ENCODE measurements around the gene TEC.

Gene TEC

DNA sequence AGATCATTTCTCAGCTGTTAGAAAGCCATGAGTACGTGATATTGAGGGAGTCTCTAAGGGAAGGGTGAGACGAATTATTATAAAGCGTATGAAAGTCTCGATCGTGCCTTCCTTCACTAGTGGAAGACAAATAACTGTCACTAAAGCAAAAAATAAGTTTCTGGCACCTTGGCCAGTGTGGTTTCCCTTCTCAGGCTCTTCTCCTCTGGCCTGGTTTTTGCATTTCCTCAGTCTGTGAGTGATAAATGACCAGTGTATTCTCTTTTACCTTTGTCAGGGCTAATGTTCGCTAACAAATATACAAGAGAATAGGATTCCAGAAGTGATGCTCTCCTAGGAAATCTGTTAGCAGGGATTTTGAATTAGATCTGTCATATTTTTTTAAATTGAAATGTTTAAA lies 155.2 kb downstream of the TEC start:
- DNase-seq: no peak

DNA sequence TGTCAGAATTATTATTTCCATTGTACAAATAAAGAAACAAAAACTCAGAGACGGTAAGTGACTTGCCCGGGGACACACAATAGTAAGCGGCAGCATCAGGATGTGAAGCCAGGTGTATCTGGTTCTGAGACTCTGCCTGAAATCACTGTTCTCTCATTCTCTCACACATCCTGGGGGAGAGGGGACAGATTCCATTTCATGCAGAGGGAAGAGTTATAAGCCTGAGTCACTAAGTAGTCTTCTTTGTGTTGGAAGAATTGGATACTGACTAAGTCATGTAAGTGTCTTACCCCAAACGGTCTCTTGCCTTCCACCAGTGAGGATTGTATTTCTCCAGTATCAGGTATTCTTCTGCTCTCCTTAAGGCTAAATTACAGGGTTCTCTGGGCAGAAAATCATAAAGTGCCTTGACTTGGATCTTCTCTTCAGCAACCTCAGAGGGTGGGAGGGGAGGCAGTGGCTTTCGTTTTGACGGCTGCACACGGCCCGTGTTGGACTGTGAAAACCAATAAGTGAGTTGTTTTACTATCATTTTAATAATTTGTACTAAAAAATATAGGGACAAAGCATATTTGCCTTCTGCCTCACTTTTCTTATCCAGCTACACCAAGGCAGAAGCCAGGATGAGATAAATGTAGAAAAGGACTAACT lies 157.5 kb downstream of the TEC start:
- no peak for DNase-seq

DNA sequence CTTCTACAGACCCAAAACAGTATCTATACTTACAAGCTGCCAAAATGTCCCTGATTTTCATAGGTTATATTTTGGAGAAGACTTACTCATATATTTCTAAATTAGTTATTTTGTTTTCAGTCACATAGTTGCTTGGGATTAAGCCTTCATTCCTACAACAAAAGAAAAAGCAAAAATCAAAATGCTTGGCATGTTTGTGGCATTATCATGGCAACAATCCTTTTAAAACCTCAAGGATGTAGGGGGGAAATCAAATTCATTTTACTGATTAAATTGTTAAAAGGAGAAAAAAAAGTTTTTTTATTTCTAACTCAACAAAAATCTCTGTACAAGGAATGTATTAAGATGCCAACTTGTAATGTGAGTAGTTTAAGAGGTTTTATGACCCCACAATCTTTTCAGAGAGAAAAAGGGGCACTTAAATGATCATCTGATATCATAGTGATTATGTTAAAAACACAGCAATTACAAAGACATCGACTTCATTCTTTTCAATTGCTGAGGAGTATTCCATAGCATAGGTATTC lies 159.1 kb downstream of the TEC start:
- DNase-seq: no peak

DNA sequence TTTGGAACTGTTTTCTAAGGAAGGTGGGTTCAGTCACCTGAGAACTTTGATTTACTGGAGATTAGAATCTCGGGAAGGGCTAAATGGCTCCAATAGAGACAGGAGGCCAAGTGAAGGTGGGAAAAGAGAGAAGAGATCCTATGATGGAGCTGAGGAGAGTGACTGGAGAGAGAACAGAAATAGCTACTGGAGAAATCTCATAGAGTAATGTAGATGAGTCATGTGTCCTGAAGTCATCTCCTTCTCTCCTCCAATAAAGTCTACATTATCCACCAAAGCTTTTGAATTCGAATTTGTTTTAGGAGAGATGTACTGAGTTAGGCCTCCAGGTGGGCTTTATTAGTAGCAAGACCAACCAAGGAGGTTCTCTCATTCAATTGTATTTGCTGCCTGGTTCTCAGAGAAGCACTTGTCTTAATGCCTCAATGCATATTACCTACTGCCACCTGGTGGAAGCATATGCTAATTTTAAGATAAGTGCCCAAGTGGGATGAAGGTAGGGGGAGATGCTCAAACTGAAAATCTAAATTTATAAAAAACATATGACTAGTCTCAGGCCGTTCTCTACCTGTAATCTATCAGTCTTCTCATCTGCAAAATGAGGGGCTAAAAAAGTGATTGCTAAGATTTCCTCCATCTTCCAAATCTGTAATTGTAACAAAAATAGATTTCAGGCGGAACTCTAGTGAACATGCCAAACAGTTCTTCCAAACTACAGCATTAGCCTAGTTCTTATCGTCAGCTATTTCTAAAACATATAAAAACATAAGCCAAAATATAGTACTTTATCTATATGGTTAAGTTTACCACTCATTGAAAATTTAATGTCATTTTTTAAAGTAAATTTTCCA lies 160.0 kb downstream of the TEC start:
- peak; percentile 20 to 40 for DNase-seq

DNA sequence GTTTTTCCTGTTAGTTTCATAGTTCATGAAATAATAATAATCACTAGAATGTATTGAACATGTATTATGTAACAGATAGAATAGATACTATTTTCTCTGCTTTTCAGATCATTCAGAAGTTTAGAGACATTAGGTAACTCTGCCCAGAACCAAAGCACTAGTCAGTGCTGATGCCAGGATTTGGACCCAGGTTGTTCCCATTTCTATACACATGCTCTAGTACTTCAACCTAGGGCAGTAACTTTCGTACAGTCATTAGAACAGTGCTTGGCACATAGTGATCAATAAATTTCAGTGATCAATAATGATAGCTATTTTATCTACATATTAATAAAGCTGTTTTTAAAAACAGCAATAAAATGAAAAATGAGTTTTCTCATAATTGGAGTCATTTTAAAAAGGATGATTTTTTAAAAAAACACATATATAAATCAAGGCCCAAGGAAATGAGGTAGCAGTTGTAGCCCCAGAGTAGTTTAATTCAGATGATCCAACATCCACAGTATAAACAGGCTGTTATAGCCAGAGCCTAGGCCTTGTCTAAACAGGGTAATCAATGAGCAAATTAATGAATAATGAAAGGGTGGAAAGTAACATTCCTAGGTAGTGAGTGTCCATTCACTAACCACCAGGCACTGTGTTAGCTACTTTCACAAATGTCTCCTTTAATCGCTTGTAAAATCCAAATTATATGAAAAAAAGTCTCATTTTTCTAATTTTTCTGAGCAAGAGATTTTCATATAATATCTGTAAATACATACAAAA lies 161.1 kb downstream of the TEC start:
- DNase-seq: no peak

DNA sequence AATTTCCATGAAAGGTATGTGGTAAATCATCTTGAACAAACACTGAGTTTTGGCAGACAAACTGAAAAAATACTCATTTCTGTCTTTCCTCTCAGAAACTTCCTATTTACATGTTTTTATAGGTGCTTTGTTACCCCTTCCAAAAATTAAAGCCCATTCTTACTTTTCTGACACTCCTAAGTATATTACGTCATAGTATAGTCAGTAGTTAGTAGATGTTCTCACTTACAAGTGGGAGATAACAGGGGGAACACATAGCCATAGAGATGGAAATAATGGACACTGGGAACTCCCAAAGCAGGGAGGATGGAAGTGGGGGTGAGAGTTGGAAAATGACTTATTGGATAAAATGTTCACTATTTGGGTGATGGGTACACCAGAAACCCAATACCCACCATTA lies 164.4 kb downstream of the TEC start:
- DNase-seq: no peak

DNA sequence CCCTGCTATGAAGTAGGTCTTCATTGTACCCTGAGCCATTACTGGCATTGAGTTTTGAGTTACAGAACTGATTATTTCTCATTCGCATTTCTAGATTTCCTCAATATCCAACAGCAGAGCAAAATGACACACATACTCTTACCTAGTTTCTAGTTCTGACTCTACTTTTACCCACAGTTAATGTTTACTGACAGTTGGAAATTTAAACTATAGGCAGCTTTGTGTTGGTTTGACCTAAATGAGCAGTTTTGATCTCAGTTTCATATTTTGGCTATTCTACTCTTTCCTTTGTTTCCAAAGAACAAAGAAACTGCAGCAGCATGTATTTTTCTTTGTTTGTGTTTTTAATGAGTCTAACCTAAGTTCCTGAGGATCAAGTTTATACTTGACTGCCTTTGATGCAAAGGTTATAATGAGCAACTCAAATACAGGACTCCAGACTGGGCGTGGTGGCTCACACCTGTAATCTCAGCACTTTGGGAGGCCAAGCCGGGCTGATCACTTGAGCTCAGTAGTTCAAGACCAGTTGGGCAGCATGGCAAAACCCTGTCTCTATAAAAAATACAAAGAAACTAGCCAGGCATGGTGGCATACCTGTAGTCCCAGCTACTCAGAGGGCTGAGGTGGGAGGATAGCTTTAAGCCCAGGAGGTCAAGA lies 166.0 kb downstream of the TEC start:
- DNase-seq: no peak

DNA sequence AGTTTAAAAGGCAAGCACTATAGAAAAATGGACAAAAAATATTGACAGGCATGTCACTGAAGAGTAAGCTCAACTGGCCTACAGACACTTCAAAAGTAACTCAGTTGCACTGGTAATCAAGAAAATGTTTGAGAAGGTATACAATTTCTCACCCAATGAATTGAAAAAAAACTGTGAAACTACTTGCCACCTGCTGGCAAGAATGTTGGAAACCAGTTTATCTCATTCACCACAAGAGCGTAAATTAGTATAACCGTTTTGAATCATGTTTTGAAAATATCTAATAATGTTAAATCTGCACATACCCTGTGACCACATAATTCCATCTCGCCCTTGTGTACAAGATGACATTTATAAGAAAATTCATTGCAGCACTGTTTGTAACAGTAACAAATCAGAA lies 167.3 kb downstream of the TEC start:
- DNase-seq: no peak

DNA sequence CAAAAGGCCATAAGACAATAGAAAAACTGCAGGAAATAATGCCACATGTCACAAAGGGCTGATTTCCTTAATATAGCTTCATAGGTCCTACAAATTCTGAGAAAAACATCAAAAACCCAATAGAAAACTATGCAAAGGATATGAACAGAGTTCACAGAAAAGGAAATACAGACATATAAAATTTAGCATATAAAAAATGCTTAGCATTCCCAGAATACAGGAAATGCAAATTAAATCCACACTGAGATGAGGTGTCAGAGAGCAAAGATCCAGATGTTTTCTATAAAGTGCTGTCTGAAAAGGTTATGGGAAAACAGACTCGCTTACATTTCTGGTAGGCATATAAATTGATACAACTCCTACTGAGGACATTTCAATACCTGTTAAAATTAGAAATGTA lies 169.4 kb downstream of the TEC start:
- DNase-seq: no peak

DNA sequence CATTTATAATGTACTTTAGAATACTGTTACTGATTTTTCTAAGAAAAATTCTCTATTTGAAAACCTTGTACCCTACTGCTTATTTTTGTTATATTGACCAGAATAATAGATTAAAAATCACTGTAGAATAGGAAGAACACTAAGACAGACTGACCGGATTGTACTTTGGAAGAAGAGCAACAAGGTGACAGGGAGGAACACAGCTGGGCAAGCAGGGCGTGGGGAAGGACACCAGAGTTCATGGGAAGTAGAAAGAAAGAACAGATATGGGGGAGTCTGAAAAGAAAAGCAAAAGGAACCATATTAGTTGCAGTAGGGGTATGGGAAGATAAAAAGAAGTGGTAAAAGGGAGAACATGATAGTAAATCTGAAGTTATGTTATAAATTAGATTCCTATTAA lies 174.2 kb downstream of the TEC start:
- no peak for DNase-seq

DNA sequence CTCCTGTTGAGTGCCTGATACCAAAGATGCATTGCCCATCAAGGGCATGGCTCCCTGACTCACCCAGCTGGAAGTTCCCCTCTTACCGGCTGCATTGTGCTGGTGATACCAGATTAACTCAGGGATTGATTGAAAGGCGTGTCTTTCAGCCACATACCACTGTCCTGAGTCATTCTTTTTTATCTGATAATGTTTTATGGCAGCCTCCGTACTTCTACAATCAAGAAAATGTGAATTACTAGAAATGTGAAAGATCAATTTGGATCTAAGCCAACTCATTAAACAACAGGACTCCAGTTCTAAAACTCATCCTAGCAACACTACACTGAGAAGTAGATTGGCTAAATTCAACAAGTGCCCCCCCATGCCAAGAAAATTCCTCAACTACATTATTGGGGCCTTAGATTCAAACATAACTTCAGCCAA lies 175.6 kb downstream of the TEC start:
- no peak for DNase-seq

DNA sequence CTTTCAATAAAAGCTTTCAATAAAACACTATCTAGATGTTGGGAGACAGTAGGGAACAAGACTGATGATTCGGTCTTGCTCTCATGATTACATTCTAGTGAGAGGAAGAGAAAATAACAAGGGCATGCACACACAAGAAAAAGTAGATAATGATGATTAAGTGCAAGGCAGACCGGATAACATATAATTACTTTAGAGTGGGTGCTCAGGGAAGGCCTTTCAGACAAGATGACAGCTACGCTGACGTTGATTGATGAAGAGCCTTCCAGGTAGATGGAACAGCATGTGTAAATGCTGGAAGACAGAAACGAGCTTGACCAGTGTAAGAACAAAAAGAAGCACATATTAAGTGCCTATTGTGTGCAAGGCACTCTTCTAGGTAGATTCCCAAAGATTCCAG lies 179.0 kb downstream of the TEC start:
- no peak for DNase-seq

DNA sequence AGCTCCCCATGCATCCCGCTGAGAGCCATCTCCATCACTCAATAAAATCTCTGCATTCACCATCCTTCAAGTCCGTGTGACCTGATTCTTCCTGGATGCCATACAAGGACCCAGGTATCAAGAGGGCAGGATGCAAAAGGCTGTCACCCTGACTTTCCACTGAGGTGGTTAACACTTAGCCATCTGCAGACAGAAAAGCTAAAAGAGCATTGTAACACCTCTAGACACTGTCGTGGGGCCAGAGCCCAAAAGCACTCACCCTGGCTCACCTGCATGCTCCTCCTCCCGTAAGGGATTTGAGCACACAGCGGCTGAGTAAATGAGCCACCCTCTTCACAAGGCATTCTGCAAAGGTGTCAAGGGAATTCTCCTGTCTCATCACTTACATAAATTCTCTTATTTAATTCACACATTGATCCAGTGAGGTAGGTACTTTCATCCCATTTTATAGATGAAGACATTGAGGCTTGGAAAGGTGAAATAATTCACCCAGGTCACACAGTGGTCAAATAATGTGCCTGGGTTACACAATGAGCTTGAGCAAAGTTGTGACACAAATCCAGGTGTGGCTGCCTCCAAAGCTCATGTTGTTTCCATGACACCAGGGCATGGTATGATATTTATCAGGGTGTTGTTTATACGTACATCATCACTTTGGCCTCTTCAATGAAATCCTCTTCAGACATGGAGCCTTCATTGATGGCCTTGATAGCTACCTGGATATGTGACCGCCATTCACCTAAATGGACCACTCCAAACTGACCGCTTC lies 183.6 kb downstream of the TEC start:
- DNase-seq: no peak

Data from AML-193 (cell line).